B cell (primary cell): Measurements from ENCODE around the gene MSL1. TPM values are rescaled to one million over a fixed set of nuclear protein-coding genes. Genes with fewer than 3 reads are reported as not detected.

Experiments
- ATAC-seq: fragments of 200-7000 bp; cut with Tn5 transposase; one replicate; pipeline ENCODE4 v1.10.0; 2021; ENCODE audit warnings: low read depth, mild to moderate bottlenecking, moderate number of reproducible peaks, moderate library complexity
- CTCF ChIA-PET: fragments of 350-600 bp; sonication (Branson Sonifier 250); formaldehyde crosslinking; loops from one replicate; lab custom pipeline; 2021; ENCODE audit warnings: antibody characterized with exemption, inconsistent platforms; lab: Charles Lee
- POLR2A ChIA-PET: fragments of 350-600 bp; sonication (Branson Sonifier 250); formaldehyde crosslinking; loops from one replicate; lab custom pipeline; 2021; ENCODE audit warnings: antibody characterized with exemption; lab: Charles Lee
- DNase-seq: peaks from one replicate; pipeline ENCODE4 v3.0.0; 2013
- H2AFZ ChIP-seq: 2 replicates; pipeline ENCODE4 v1.6.1; 2012; ENCODE audit warnings: mild to moderate bottlenecking, low read depth, low read length; ENCODE audit not compliant: insufficient read depth, poor library complexity, severe bottlenecking
- H3K27ac ChIP-seq, 2 donors: 1 replicate in 1 of 2; 2 replicates in 1 of 2; pipeline ENCODE4 v1.5.1; 2012 to 2013; ENCODE audit warnings: low read length in 2 of 2, mild to moderate bottlenecking in 2 of 2, moderate library complexity in 1 of 2
- H3K27me3 ChIP-seq, 4 experiments: fragments of 200-600 bp in 1 of 4; sonication (generic) in 1 of 4; replicated peaks in 1 of 4; 1 replicate in 2 of 4; 2 replicates in 2 of 4; pipeline versions ENCODE4 v1.6.1 to v1.7.0; 2013 to 2016; ENCODE audit warnings: low read length in 3 of 4, mild to moderate bottlenecking in 2 of 4, mixed read lengths in 1 of 4, moderate library complexity in 1 of 4; ENCODE audit not compliant: insufficient read depth in 4 of 4, control insufficient read depth in 3 of 4; ENCODE audit errors: control extremely low read depth in 1 of 4
- H3K36me3 ChIP-seq, 2 experiments: replicated peaks in 1 of 2; 1 replicate in 1 of 2; 2 replicates in 1 of 2; pipeline versions ENCODE4 v1.6.1 to v1.7.1; 2013; ENCODE audit warnings: low read length in 1 of 2; ENCODE audit not compliant: insufficient read depth in 2 of 2, control insufficient read depth in 1 of 2; ENCODE audit errors: control extremely low read depth in 1 of 2, extremely low read depth in 1 of 2
- H3K4me1 ChIP-seq, 2 donors: fragments of 200-600 bp in 1 of 2; sonication (generic) in 1 of 2; 1 replicate in 1 of 2; 2 replicates in 1 of 2; pipeline versions ENCODE4 v1.5.1 to v1.6.1; 2013 to 2017; ENCODE audit warnings: low read length in 2 of 2; ENCODE audit not compliant: control insufficient read depth in 2 of 2, insufficient read depth in 2 of 2
- H3K4me2 ChIP-seq: replicated peaks from 2 replicates; pipeline ENCODE3; 2012; ENCODE audit warnings: mild to moderate bottlenecking, low read depth, low read length; ENCODE audit not compliant: poor library complexity, severe bottlenecking
- H3K4me3 ChIP-seq, 5 experiments: fragments of 200-600 bp in 1 of 5; sonication (generic) in 1 of 5; 1 replicate in 3 of 5; 2 replicates in 2 of 5; pipeline versions ENCODE4 v1.5.1 to v1.7.0; 2011 to 2016; ENCODE audit warnings: low read length in 4 of 5, mild to moderate bottlenecking in 4 of 5, low read depth in 2 of 5, control low read depth in 1 of 5, moderate library complexity in 1 of 5; ENCODE audit not compliant: insufficient read depth in 1 of 5; ENCODE audit errors: control extremely low read depth in 1 of 5, extremely low read depth in 1 of 5
- H3K79me2 ChIP-seq: fragments of 200-600 bp; sonication (generic); one replicate; pipeline ENCODE4 v1.6.0; 2016; ENCODE audit warnings: low read length; ENCODE audit not compliant: control insufficient read depth, insufficient read depth
- H3K9ac ChIP-seq: fragments of 200-600 bp; sonication (generic); 2 replicates; pipeline ENCODE4 v1.6.1; 2017; ENCODE audit warnings: mild to moderate bottlenecking, low read length, moderate library complexity
- H3K9me3 ChIP-seq, 3 donors: one replicate each; pipeline versions ENCODE4 v1.6.1 to v1.7.1; 2013; ENCODE audit warnings: low read length in 2 of 3; ENCODE audit not compliant: control insufficient read depth in 2 of 3, insufficient read depth in 1 of 3; ENCODE audit errors: control extremely low read depth in 1 of 3
- H4K20me1 ChIP-seq: 2 replicates; pipeline ENCODE4 v1.6.0; 2012; ENCODE audit warnings: mild to moderate bottlenecking, low read length; ENCODE audit not compliant: insufficient read depth, control insufficient read depth, poor library complexity, severe bottlenecking
- H3K27ac Mint-ChIP-seq: one replicate; pipeline ENCODE4 v1.8.0; 2021; ENCODE audit warnings: mixed read lengths
- H3K27me3 Mint-ChIP-seq: one replicate; pipeline ENCODE4 v1.8.0; 2021; ENCODE audit warnings: mixed read lengths
- H3K4me1 Mint-ChIP-seq: one replicate; pipeline ENCODE4 v1.8.0; 2021; ENCODE audit warnings: mixed read lengths
- H3K4me3 Mint-ChIP-seq: one replicate; pipeline ENCODE4 v1.8.0; 2021; ENCODE audit warnings: mixed read lengths
- H3K9me3 Mint-ChIP-seq: one replicate; pipeline ENCODE4 v1.8.0; 2022; ENCODE audit warnings: mixed read lengths; ENCODE audit not compliant: insufficient read depth
- CTCF ChIP-seq: fragments of 200-600 bp; IDR thresholded peaks from one replicate; pipeline ENCODE4 v1.8.0; 2022; ENCODE audit warnings: antibody characterized with exemption, mild to moderate bottlenecking
- EZH2 ChIP-seq: IDR thresholded peaks from 2 replicates; pipeline ENCODE4 v1.6.1; 2012; ENCODE audit warnings: borderline replicate concordance, low read depth, mild to moderate bottlenecking, moderate library complexity, low read length; ENCODE audit not compliant: insufficient read depth, poor library complexity, severe bottlenecking
- WGBS: methylation state at CpG from one replicate; pipeline ENCODE4 v1.1.5; 2013; ENCODE audit warnings: missing lambda C conversion rate; ENCODE audit not compliant: insufficient coverage; 5-methylcytosine and 5-hydroxymethylcytosine counted together
- intact Hi-C: fragments of 100-400 bp; cut with micrococcal nuclease; formaldehyde crosslinking; loops from one replicate; pipeline ENCODE4 v1.10.0; 2022
- polyA plus RNA-seq: library from polyadenylated mRNA; depleted of rRNA; stranded (reverse); fragments of >200 nt; gene quantifications from 2 replicates; pipeline ENCODE4 v1.2.3, GENCODE V29; 2012
- total RNA-seq, 2 donors: library from RNA; stranded (reverse); fragments of 120-200 nt in 1 of 2; gene quantifications; 1 replicate in 1 of 2; 2 replicates in 1 of 2; pipeline versions ENCODE4 v1.2.3 to v1.2.4, GENCODE V29; 2013 to 2022

Gene MSL1
- total and polyA plus RNA-seq, 2 donors (not counting 1 experiment from before 2014, with no cell fraction given), result 80.1 to 129 TPM

- intact Hi-C loops, result no loop called here
- Histone ChIP-seq H3K27me3 (no peaks in the 10 kb centered on the region), H3K4me3 (no peak overlapping the region), H3K9me3 (no peaks in the 10 kb centered on the region), H3K36me3 (no peaks in the 10 kb centered on the region), H3K79me2 (no peaks in the 10 kb centered on the region), H4K20me1 (no peaks in the 10 kb centered on the region), H2AFZ (no peak overlapping the region), H3K4me2 (no peak overlapping the region), H3K4me1 (peaks cover 41 to 43% of the 10 kb centered on the region in 2 donors), H3K9ac (no peak overlapping the region), H3K27ac (no peak overlapping the region)
- no peak overlapping the region for H3K4me3 Mint-ChIP-seq
- H3K9me3 Mint-ChIP-seq, result no peaks in the 10 kb centered on the region
- ATAC-seq (no peak), DNase-seq (no peak)
- H3K4me1 Mint-ChIP-seq, result peaks cover 55% of the 10 kb centered on the region
- peak overlapping the region; percentile 13 for H3K27ac Mint-ChIP-seq
- POLR2A ChIA-PET, result interaction anchor here (0.5 to 0.6 kb wide), 2 partner anchors 26 to 67 kb away, joined by 3 to 4 read pairs; no protein-coding TSS in a partner anchor
- WGBS, result 81% methylated on average over 1 of the region's 3 CpGs
- no peaks in the 10 kb centered on the region for H3K27me3 Mint-ChIP-seq
- TF ChIP-seq CTCF, result no peak
- no peak for TF ChIP-seq EZH2
- CTCF ChIA-PET, result interaction anchor here (0.7 kb wide), 2 partner anchors 33 to 40 kb away, joined by 3 read pairs; no protein-coding TSS in a partner anchor
Observed at GRCh38 chr17:40104594-40105486, 16.9 kb upstream of the MSL1 start.
